ENCODE data around the gene PROK1. TPM values are rescaled to one million over a fixed set of nuclear protein-coding genes. Genes with fewer than 3 reads are reported as not detected.

PROK1 gene
- polyA plus RNA-seq, 2 of the 4 experiments (the other 2 are of a cell fraction) = not detected

DNA sequence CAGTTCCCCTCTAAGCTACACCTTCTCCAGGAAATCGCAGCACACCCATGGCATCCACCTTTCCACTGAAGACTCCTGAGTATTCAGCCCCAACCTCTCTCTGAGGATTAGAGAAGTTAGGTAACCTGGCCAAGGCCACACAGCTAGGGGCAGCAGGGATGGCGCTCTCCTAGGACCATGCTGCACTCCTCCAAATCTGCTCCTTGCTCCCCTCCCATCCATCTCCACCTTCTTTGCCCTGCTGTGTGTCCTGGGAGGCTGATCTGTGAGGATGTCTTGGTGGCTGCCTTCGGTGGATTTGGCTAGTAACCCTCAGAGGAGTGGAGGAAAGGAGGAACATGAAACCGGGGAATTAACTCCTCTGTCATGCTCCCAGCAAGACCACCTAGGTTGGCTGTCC, 20.0 kb upstream of the PROK1 start (continued):
- TF ChIP-seq, protein P1, sequence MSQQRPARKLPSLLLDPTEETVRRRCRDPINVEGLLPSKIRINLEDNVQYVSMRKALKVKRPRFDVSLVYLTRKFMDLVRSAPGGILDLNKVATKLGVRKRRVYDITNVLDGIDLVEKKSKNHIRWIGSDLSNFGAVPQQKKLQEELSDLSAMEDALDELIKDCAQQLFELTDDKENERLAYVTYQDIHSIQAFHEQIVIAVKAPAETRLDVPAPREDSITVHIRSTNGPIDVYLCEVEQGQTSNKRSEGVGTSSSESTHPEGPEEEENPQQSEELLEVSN (IDR thresholded peaks at IDR 0.05; ENCODE audit: borderline replicate concordance, low read depth) = no peak
- TF ChIP-seq MYC (IDR thresholded peaks at IDR 0.05; ENCODE audit: borderline replicate concordance, low read length) (no peak), RFX5 (IDR thresholded peaks at IDR 0.05) (no peak), EHMT2 (IDR thresholded peaks at IDR 0.05; ENCODE audit: low read depth) (no peak), HDAC2 (IDR thresholded peaks at IDR 0.05) (no peak)

DNA sequence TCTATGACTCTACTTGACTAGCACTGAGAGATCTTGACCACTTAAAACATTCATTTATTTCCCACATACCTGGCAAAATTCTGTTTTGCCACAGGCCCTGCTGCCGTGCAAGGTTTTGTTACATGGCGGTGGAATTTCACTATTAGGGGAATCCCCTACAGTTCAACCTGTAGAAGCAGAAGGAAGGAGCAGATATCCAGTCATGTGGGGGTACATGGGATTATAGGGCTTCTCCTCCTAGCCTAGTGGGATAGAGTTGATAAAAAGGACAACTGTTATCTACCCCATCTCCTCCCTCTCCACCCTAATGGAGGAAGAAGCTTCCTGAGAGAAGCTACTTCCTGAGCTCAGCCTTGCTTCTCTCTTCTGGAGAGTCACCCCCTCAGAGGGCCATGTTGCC, 17.7 kb upstream of the PROK1 start:
- ChIA-PET CTCF (interaction anchor here (0.7 to 11.4 kb wide), 12 partner anchors 11 to 236 kb away, joined by 3 to 140 read pairs (median 4); partner anchors contain the start of gene RBM15), POLR2A (interaction anchor here (1.4 kb wide), 1 partner anchor 94 kb away, joined by 5 read pairs; the partner anchor contains the start of gene RBM15)
- 97% methylated on average over 2 of the region's 2 CpGs for WGBS (ENCODE audit: missing lambda C conversion rate)
- no peaks in the 10 kb centered on the region for H3K9me3 ChIP-seq
- FAIRE-seq (no peak), ATAC-seq (no peak), DNase-seq (ENCODE audit: low read depth in 1 of 2, low spot score in 1 of 2) (no peak)
- peaks cover 12% of the 10 kb centered on the region for H3K4me1 ChIP-seq
- peak overlapping the region in 1 of 2 experiments; percentile 73; a peak in 3 of 6 replicates for H3K27ac ChIP-seq
- peak overlapping the region; percentile 41; the same call in 1 of the 3 replicates for H3K4me2 ChIP-seq
- H3K4me3 ChIP-seq = no peak overlapping the region
- TF ChIP-seq JUN (IDR thresholded peaks at IDR 0.05) = no peak
- TF ChIP-seq TFCP2L1 (CRISPR knock-in tag; IDR thresholded peaks at IDR 0.05) = no peak
- TF ChIP-seq HMGXB4 (CRISPR knock-in tag; IDR thresholded peaks at IDR 0.05; ENCODE audit: borderline replicate concordance) = no peak
- TF ChIP-seq CBX8 (IDR thresholded peaks at IDR 0.05) = no peak
- no peak for TF ChIP-seq HOXA7 (CRISPR knock-in tag; IDR thresholded peaks at IDR 0.05)
- TF ChIP-seq, protein P2, sequence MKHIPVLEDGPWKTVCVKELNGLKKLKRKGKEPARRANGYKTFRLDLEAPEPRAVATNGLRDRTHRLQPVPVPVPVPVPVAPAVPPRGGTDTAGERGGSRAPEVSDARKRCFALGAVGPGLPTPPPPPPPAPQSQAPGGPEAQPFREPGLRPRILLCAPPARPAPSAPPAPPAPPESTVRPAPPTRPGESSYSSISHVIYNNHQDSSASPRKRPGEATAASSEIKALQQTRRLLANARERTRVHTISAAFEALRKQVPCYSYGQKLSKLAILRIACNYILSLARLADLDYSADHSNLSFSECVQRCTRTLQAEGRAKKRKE (CRISPR knock-in tag; IDR thresholded peaks at IDR 0.05; ENCODE audit: low read depth) = no peak
- TF ChIP-seq HDAC2 (IDR thresholded peaks at IDR 0.05) = no peak
- no peak for TF ChIP-seq ZC3H11A (IDR thresholded peaks at IDR 0.05)
- TF ChIP-seq KDM1A (IDR thresholded peaks at IDR 0.05; ENCODE audit: low read depth) = no peak
- TF ChIP-seq RFX5 (IDR thresholded peaks at IDR 0.05) = no peak
- no peak for TF ChIP-seq SREBF2 (IDR thresholded peaks at IDR 0.05)

GRCh38 chr1:110433803-110434202, 17.1 kb upstream of the PROK1 start:
- DNase-seq (ENCODE audit: low read depth in 1 of 2, low spot score in 1 of 2) (peak; percentile 54 to 64), ATAC-seq (peak; percentile 96 to 97), FAIRE-seq (no peak)
- no peak overlapping the region for H3K4me3 ChIP-seq
- H3K27ac ChIP-seq = peak overlapping the region; percentile 20 to 73; a peak in 4 of 6 replicates
- peaks cover 12% of the 10 kb centered on the region for H3K4me1 ChIP-seq
- H3K4me2 ChIP-seq = peak overlapping the region; percentile 41
- 21% methylated on average over 3 of the region's 3 CpGs for WGBS (ENCODE audit: missing lambda C conversion rate)
- no peaks in the 10 kb centered on the region for H3K9me3 ChIP-seq
- POLR2A ChIA-PET = interaction anchor here (1.4 kb wide), 1 partner anchor 95 kb away, joined by 5 read pairs; the partner anchor contains the start of gene RBM15
- CTCF ChIA-PET = interaction anchor here (0.7 to 11.4 kb wide), 14 partner anchors 11 to 306 kb away, joined by 3 to 140 read pairs (median 4); partner anchors contain the start of gene RBM15
- TF ChIP-seq FOSB (CRISPR knock-in tag; IDR thresholded peaks at IDR 0.05) (no peak), CEBPB (IDR thresholded peaks at IDR 0.05) (peak; percentile 69 to 75; a peak in 3 of 4 replicates), USF2 (IDR thresholded peaks at IDR 0.05) (no peak), ZFP36 (IDR thresholded peaks at IDR 0.05; ENCODE audit: borderline replicate concordance, partially characterized antibody) (no peak), ELK1 (IDR thresholded peaks at IDR 0.05; ENCODE audit: low read depth, low read length) (no peak), TFCP2L1 (CRISPR knock-in tag; IDR thresholded peaks at IDR 0.05) (no peak), HDAC2 (IDR thresholded peaks at IDR 0.05) (no peak), NR3C1 (IDR thresholded peaks at IDR 0.05) (no peak), SMC3 (IDR thresholded peaks at IDR 0.05) (0 out of 3 replicates have a peak, but pooled peaks have one; percentile 20), RAD21 (conservative IDR thresholded peaks at IDR 0.05 in 1 of 2, IDR thresholded peaks at IDR 0.05 in 1 of 2) (0 out of 5 replicates have a peak, but pooled peaks of 1 of the 2 experiments have one; percentile 29), POLR2A (IDR thresholded peaks at IDR 0.05; ENCODE audit: low read length) (no peak), PBX3 (IDR thresholded peaks at IDR 0.05) (no peak), CHD4 (IDR thresholded peaks at IDR 0.05; ENCODE audit: borderline replicate concordance) (no peak)
- TF ChIP-seq, protein P3, sequence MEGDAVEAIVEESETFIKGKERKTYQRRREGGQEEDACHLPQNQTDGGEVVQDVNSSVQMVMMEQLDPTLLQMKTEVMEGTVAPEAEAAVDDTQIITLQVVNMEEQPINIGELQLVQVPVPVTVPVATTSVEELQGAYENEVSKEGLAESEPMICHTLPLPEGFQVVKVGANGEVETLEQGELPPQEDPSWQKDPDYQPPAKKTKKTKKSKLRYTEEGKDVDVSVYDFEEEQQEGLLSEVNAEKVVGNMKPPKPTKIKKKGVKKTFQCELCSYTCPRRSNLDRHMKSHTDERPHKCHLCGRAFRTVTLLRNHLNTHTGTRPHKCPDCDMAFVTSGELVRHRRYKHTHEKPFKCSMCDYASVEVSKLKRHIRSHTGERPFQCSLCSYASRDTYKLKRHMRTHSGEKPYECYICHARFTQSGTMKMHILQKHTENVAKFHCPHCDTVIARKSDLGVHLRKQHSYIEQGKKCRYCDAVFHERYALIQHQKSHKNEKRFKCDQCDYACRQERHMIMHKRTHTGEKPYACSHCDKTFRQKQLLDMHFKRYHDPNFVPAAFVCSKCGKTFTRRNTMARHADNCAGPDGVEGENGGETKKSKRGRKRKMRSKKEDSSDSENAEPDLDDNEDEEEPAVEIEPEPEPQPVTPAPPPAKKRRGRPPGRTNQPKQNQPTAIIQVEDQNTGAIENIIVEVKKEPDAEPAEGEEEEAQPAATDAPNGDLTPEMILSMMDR (IDR thresholded peaks at IDR 0.05) = peak; percentile 11; the same call in 1 of the 3 replicates
- TF ChIP-seq, protein P1 (IDR thresholded peaks at IDR 0.05; ENCODE audit: borderline replicate concordance, low read depth) = no peak
